T follicular helper cell (primary cell): ENCODE measurements around the gene GMIP.
"Not testable (repeated sequence)": the region's sequence is repeated elsewhere in the genome, so short reads cannot be mapped to it uniquely, and the experiment has no call there.

ENCODE experiments used
- DNase-seq: peaks from one replicate; pipeline ENCODE4 v3.0.0-alpha.2; 2020; ENCODE audit warnings: low read depth

Gene GMIP

GRCh38 chr19:19610376-19611202, 32.9 kb downstream of the GMIP start:
- no peak for DNase-seq

GRCh38 chr19:19606686-19607085, 36.8 kb downstream of the GMIP start:
- DNase-seq: not testable (repeated sequence)

GRCh38 chr19:19606021-19606420, 37.4 kb downstream of the GMIP start:
- peak; percentile 52 for DNase-seq

GRCh38 chr19:19602713-19603324, 40.6 kb downstream of the GMIP start:
- no peak for DNase-seq

- DNase-seq: peak; percentile 53
Measured at GRCh38 chr19:19602136-19602712, 41.2 kb downstream of the GMIP start.

- no peak for DNase-seq
Measured at GRCh38 chr19:19600793-19601330, 42.6 kb downstream of the GMIP start.

- peak; percentile 64 for DNase-seq
Measured at GRCh38 chr19:19598728-19599451, 44.6 kb downstream of the GMIP start.

GRCh38 chr19:19597809-19598306, 45.6 kb downstream of the GMIP start:
- DNase-seq: peak; percentile 41

GRCh38 chr19:19595171-19595701, 48.2 kb downstream of the GMIP start:
- DNase-seq: no peak

- DNase-seq: no peak
Measured at GRCh38 chr19:19594381-19594780, 49.1 kb downstream of the GMIP start.

GRCh38 chr19:19592690-19593089, 50.8 kb downstream of the GMIP start:
- no peak for DNase-seq

- DNase-seq: peak; percentile 57
Measured at GRCh38 chr19:19591133-19591825, 52.2 kb downstream of the GMIP start.

GRCh38 chr19:19588546-19588945, 54.9 kb downstream of the GMIP start:
- no peak for DNase-seq

- no peak for DNase-seq
Measured at GRCh38 chr19:19587771-19588170, 55.7 kb downstream of the GMIP start.

- no peak for DNase-seq
Measured at GRCh38 chr19:19584356-19584755, 59.1 kb downstream of the GMIP start.

GRCh38 chr19:19582471-19582870, 61.0 kb downstream of the GMIP start:
- no peak for DNase-seq

GRCh38 chr19:19581391-19581790, 62.1 kb downstream of the GMIP start:
- no peak for DNase-seq

GRCh38 chr19:19580418-19580817, 63.0 kb downstream of the GMIP start:
- no peak for DNase-seq

- no peak for DNase-seq
Measured at GRCh38 chr19:19579533-19580361, 63.7 kb downstream of the GMIP start.
